ENCODE measurements around the gene COL27A1. TPM values are rescaled to one million over a fixed set of nuclear protein-coding genes. Genes with fewer than 3 reads are reported as not detected.
A peak's percentile ranks its signal among the peaks of the same experiment; 100 is the strongest.

COL27A1 gene
- total RNA-seq, 1 donor = 2.1 TPM

DNA sequence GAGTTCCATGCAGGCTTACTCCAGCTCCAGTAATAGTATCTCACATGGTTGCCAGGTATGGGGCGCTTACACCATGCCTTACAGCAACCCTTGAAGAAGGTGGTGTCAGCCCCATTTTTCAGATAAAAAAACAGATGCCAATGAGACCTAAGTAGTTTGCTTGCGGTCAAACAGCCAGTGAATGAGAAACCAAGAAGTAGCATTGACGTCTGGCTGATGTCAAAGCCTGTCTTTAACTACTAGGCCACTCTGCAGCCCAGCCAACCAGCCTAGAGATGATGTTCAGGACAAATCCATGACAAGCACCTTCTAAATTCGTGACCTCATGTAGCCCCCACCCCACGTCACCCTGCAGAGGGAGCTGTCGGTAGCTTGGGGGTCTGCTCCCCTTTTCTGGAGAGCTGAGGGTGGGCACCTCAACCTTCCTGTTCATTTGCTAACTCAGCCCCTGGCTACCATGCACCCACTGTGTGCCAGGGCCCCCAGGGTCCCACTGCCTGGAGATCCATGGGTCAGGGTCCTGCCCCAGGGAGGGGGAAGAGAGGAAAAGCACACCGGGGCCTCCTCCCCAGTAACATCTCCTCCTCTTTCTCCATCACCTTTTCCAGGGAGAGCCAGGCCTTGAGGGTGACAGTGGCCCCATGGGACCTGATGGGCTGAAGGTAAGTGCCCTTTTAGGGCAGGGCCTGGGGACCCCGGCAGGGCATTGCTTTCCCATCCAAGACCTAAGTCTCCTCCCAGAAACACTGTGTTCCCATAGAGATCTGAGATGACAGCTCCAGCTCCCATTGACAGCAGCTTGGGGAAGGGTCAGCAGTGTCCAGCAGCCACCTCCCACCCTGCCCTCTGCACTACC lies 115.0 kb downstream of the COL27A1 start:
- H3K4me3 ChIP-seq (ENCODE audit: low read depth, low read length) = no peak overlapping the region
- TF ChIP-seq, protein P1, sequence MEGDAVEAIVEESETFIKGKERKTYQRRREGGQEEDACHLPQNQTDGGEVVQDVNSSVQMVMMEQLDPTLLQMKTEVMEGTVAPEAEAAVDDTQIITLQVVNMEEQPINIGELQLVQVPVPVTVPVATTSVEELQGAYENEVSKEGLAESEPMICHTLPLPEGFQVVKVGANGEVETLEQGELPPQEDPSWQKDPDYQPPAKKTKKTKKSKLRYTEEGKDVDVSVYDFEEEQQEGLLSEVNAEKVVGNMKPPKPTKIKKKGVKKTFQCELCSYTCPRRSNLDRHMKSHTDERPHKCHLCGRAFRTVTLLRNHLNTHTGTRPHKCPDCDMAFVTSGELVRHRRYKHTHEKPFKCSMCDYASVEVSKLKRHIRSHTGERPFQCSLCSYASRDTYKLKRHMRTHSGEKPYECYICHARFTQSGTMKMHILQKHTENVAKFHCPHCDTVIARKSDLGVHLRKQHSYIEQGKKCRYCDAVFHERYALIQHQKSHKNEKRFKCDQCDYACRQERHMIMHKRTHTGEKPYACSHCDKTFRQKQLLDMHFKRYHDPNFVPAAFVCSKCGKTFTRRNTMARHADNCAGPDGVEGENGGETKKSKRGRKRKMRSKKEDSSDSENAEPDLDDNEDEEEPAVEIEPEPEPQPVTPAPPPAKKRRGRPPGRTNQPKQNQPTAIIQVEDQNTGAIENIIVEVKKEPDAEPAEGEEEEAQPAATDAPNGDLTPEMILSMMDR (IDR thresholded peaks at IDR 0.05; ENCODE audit: insufficient read depth, low read length) = no peak
- DNase-seq (ENCODE audit: low read depth) = no peak

DNA sequence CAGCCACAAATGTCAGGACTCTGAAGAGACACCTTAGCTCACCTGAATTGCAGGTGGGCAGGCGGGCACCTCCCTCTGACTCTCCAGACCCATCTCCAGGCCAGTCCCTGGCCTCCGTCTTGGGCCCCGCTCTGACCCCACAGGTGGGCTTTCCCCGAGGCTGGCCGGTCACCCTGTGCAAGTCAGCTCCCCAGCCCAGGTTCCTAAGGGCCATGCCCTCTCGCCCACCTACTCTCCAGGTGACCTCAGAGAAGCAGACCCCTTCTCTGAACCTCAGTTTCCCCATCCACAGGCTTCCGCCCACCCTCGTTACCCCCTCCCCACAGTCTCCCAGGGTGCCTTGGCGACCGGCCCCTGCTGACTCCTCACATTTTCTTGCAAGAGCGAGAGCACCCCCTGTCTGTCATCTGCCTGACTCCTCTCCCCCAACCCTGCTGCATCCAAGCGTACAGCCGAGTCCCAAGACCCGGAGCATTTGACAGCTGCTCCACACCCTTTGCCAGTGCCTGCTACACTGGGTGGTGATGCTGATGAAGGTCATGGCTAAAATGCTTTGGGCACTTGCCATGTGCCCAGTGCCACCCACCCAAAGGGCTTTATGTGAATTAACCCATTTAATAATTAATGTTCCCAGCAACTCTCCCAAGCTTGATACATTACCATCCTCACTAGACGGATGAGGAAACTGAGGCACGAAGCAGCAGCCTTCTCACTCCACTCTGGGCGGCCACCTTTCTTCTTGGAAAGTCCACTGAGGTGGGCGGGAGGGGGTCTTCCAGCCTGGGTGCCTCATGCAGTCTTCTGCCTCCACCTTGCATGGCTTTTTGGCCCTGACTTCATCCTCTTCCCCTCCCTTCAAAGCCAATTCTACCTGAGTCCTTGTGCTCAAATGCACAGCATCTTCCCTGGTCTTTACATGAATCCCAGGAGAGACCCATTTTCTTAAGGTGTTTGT lies 116.5 kb downstream of the COL27A1 start:
- DNase-seq (ENCODE audit: low read depth) = peak; percentile 64
- TF ChIP-seq, protein P1 (IDR thresholded peaks at IDR 0.05; ENCODE audit: insufficient read depth, low read length) = peak; percentile 49
- no peak overlapping the region for H3K4me3 ChIP-seq (ENCODE audit: low read depth, low read length)

DNA sequence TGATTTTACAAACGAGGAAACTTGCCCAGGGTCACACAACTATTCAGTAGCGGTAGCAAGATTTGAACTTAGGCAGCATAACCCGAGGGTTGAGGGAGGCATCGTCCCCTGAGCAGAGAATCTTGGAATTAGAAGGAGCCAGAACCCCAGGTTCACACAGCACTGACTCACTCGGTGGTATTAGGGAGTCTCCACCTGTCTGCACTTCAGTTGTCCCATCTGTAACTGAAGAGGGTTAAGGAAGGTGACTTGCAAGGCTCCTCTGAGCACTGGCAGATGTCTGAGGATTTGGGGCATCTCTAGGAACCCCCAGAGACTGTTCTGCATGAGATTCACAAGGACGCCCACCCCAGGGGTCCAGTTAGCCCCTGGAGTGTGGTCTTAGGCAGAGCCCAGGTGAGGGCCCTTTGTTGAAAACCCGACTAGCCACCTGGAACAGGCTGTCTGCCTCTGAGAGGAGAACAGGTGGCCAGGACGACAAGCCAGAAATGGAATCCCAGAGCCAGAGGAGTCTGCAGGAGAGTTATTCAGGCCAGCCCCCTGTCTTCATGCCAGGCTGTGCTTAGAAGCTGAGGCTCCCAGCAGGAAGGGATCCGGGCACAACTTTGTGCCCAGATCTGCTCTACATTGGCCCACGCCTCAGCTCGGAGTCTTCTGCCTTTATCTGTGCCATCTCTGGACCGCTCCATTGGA lies 117.5 kb downstream of the COL27A1 start:
- TF ChIP-seq, protein P1 (IDR thresholded peaks at IDR 0.05; ENCODE audit: insufficient read depth, low read length) = no peak
- DNase-seq (ENCODE audit: low read depth) = no peak
- no peak overlapping the region for H3K4me3 ChIP-seq (ENCODE audit: low read depth, low read length)

DNA sequence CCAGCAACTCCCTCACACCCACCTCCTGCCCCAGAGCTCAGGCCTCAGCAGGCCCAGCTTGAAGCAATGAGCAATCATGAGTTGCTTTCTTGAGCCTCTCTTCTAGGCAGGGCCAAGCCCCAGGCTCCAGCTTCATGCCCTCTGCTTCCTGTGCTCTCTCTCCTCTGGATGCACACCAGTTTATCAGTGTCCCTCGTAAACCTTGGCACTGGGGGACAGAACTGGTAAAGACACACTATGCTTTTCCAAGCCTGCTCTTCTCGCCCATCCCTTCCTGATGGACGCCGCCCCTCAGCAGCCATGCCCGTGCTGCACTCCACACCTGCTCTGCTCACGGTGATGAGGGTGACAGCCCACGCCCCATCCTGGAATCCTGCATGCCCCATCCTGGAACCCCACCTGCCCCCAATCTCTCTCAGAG lies 118.1 kb downstream of the COL27A1 start:
- no peak for DNase-seq (ENCODE audit: low read depth)
- no peak overlapping the region for H3K4me3 ChIP-seq (ENCODE audit: low read depth, low read length)
- TF ChIP-seq, protein P1 (IDR thresholded peaks at IDR 0.05; ENCODE audit: insufficient read depth, low read length) = no peak

DNA sequence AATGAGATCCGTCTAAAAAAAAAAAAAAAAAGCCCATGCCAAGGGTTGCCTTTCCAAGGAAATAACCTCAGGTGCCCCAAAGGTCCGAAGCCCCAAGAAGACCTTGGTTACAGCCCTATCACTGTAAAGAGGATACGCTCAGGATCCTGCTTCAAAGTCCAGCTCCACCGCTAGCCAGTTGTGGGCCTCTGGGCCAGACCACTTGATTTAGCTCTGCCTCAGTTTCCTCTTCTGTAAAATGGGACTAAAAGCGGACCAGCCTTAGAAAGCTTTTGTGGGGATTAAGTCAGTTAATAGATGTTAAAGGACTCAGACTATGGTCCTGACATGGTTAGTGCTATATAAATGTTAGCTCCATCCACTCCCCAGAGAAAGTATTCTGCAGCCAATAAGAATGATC lies 118.9 kb downstream of the COL27A1 start:
- no peak overlapping the region for H3K4me3 ChIP-seq (ENCODE audit: low read depth, low read length)
- TF ChIP-seq, protein P1 (IDR thresholded peaks at IDR 0.05; ENCODE audit: insufficient read depth, low read length) = no peak
- DNase-seq (ENCODE audit: low read depth) = no peak

DNA sequence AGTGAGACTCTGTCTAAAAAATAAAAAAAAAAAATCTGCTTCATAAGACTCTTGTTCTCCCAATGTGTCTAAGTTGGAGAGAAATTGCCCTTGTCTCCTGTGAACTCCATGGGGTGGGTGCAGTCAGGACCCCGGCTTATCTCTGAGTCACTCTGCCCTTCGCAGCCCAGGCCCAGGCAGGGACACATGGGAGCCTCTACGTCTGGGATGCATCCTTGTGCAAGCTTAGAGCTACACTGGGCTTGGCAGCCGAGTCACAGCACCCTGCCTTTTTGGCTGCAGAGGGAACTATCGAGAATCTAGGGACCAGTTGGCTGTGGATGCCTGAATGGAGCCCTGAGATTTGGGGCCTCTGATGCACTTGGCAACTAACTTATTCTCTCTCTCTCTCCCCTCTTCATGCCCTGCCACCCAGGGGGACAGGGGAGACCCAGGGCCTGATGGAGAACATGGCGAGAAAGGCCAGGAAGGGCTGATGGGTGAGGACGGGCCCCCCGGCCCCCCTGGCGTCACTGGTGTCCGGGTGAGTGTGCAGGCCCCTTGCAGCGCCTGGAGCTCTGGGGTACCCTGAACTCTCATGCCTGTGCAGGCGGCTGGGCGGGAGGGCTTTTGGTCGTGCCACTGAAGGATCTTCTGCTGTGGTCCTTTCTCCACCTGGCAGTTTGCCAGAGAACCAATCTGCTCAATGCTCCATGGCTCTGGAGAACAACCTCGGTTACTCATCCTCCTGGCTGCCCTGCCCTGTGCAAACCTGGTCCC lies 120.1 kb downstream of the COL27A1 start:
- H3K4me3 ChIP-seq (ENCODE audit: low read depth, low read length) = no peak overlapping the region
- DNase-seq (ENCODE audit: low read depth) = peak; percentile 31
- TF ChIP-seq, protein P1 (IDR thresholded peaks at IDR 0.05; ENCODE audit: insufficient read depth, low read length) = no peak

Measured in fibroblast of the aortic adventitia (primary cell).